ENCODE data around the gene ZNF728. TPM values are rescaled to one million over a fixed set of nuclear protein-coding genes. Genes with fewer than 3 reads are reported as not detected.
"Not testable (repeated sequence)": the region's sequence is repeated elsewhere in the genome, so short reads cannot be mapped to it uniquely, and the experiment has no call there.

The ZNF728 gene
- total RNA-seq, 1 donor from 2014 or later = 0.49 TPM

- Histone ChIP-seq H3K27ac (no peak overlapping the region), H3K36me3 (no peaks in the 10 kb centered on the region), H3K4me1 (no peaks in the 10 kb centered on the region), H3K4me3 (no peak overlapping the region), H3K27me3 (no peaks in the 10 kb centered on the region), H3K9me3 (no peaks in the 10 kb centered on the region)
- no peak for TF ChIP-seq CTCF (IDR thresholded peaks at IDR 0.05)
- TF ChIP-seq POLR2AphosphoS5 (IDR thresholded peaks at IDR 0.05; ENCODE audit: insufficient read depth in 1 of 2, low read depth in 1 of 2) = no peak
- no peak for TF ChIP-seq POLR2A (IDR thresholded peaks at IDR 0.05)
- DNase-seq (ENCODE audit: extremely low spot score in 2 of 2) = no peak
- intact Hi-C loops (cut with DNase I) = no loop called here
Measured at GRCh38 chr19:23015660-23016059, 12.7 kb upstream of the ZNF728 start.

- intact Hi-C loops (cut with DNase I); DNase-seq (ENCODE audit: extremely low spot score in 2 of 2); H3K9me3 ChIP-seq: not testable (repeated sequence)
Measured at GRCh38 chr19:22994957-22995356, 8.0 kb downstream of the ZNF728 start.

GRCh38 chr19:22976248-22976647, 26.7 kb downstream of the ZNF728 start:
- Histone ChIP-seq H3K9me3 (peaks cover 71% of the 10 kb centered on the region), H3K36me3 (peaks cover 0 to 29% of the 10 kb centered on the region in 2 donors), H3K27me3 (no peaks in the 10 kb centered on the region), H3K27ac (no peak overlapping the region), H3K4me3 (no peak overlapping the region), H3K4me1 (no peaks in the 10 kb centered on the region)
- no peak for DNase-seq (ENCODE audit: extremely low spot score in 2 of 2)
- intact Hi-C loops (cut with DNase I) = no loop called here
- no peak for TF ChIP-seq CTCF (IDR thresholded peaks at IDR 0.05)
- no peak for TF ChIP-seq POLR2A (IDR thresholded peaks at IDR 0.05)
- no peak for TF ChIP-seq POLR2AphosphoS5 (IDR thresholded peaks at IDR 0.05; ENCODE audit: insufficient read depth in 1 of 2, low read depth in 1 of 2)

More at GRCh38 chr19:22994957-22995356, 8.0 kb downstream of the ZNF728 start:
- H3K4me3 ChIP-seq, H3K36me3 ChIP-seq, H3K27ac ChIP-seq, H3K27me3 ChIP-seq, H3K4me1 ChIP-seq: not testable (repeated sequence)

GRCh38 chr19:22975546-22976136, 27.3 kb downstream of the ZNF728 start:
- intact Hi-C loops (cut with DNase I); H3K27me3 ChIP-seq; H3K4me1 ChIP-seq; H3K4me3 ChIP-seq; H3K27ac ChIP-seq; DNase-seq (ENCODE audit: extremely low spot score in 2 of 2): not testable (repeated sequence)
- Histone ChIP-seq H3K9me3 (peaks cover 66% of the 10 kb centered on the region), H3K36me3 (peaks cover 0 to 29% of the 10 kb centered on the region in 2 donors)

- Histone ChIP-seq H3K4me1 (no peaks in the 10 kb centered on the region), H3K4me3 (no peak overlapping the region), H3K36me3 (no peaks in the 10 kb centered on the region), H3K27ac (no peak overlapping the region), H3K9me3 (peaks cover 12% of the 10 kb centered on the region), H3K27me3 (no peaks in the 10 kb centered on the region)
- TF ChIP-seq CTCF (IDR thresholded peaks at IDR 0.05) (no peak), POLR2A (IDR thresholded peaks at IDR 0.05) (no peak), POLR2AphosphoS5 (IDR thresholded peaks at IDR 0.05; ENCODE audit: insufficient read depth in 1 of 2, low read depth in 1 of 2) (no peak)
- intact Hi-C loops (cut with DNase I) = no loop called here
- DNase-seq (ENCODE audit: extremely low spot score in 2 of 2) = no peak
Measured at GRCh38 chr19:22945560-22945959, 57.4 kb downstream of the ZNF728 start.

GRCh38 chr19:22935151-22935550, 67.8 kb downstream of the ZNF728 start:
- no peak for TF ChIP-seq POLR2AphosphoS5 (IDR thresholded peaks at IDR 0.05; ENCODE audit: insufficient read depth in 1 of 2, low read depth in 1 of 2)
- TF ChIP-seq POLR2A (IDR thresholded peaks at IDR 0.05) = no peak
- no peak for TF ChIP-seq CTCF (IDR thresholded peaks at IDR 0.05)

GRCh38 chr19:22927576-22927975, 75.4 kb downstream of the ZNF728 start:
- H3K4me1 ChIP-seq; H3K4me3 ChIP-seq; DNase-seq (ENCODE audit: extremely low spot score in 2 of 2); H3K27ac ChIP-seq; intact Hi-C loops (cut with DNase I); H3K27me3 ChIP-seq; H3K36me3 ChIP-seq; H3K9me3 ChIP-seq: not testable (repeated sequence)

More at GRCh38 chr19:22935151-22935550, 67.8 kb downstream of the ZNF728 start:
- DNase-seq (ENCODE audit: extremely low spot score in 2 of 2) = no peak
- intact Hi-C loops (cut with DNase I) = no loop called here
- no peaks in the 10 kb centered on the region for H3K27me3 ChIP-seq
- no peaks in the 10 kb centered on the region for H3K36me3 ChIP-seq
- H3K27ac ChIP-seq = no peak overlapping the region
- no peaks in the 10 kb centered on the region for H3K4me1 ChIP-seq
- no peaks in the 10 kb centered on the region for H3K9me3 ChIP-seq
- no peak overlapping the region for H3K4me3 ChIP-seq

- H3K36me3 ChIP-seq; DNase-seq (ENCODE audit: extremely low spot score in 2 of 2); H3K9me3 ChIP-seq; H3K27ac ChIP-seq; H3K27me3 ChIP-seq; H3K4me1 ChIP-seq; intact Hi-C loops (cut with DNase I); H3K4me3 ChIP-seq: not testable (repeated sequence)
Measured at GRCh38 chr19:22925181-22925580, 77.8 kb downstream of the ZNF728 start.
